ENCODE measurements around the gene ZFP36L2.

Gene ZFP36L2

GRCh38 chr2:43270461-43270860 lies 44.1 kb upstream of the ZFP36L2 start:
- Histone ChIP-seq H3K9me3 (ENCODE audit: severe bottlenecking) (no peaks in the 10 kb centered on the region), H3K4me3 (ENCODE audit: severe bottlenecking) (no peak overlapping the region), H3K27me3 (ENCODE audit: insufficient read depth, poor library complexity, severe bottlenecking) (no peaks in the 10 kb centered on the region), H3K4me1 (ENCODE audit: insufficient read depth, poor library complexity, severe bottlenecking) (no peaks in the 10 kb centered on the region), H3K36me3 (ENCODE audit: low read depth) (no peaks in the 10 kb centered on the region), H3K27ac (ENCODE audit: poor library complexity, severe bottlenecking) (no peak overlapping the region)
- no peak for DNase-seq (ENCODE audit: low spot score)
- TF ChIP-seq CTCF (IDR thresholded peaks at IDR 0.05; ENCODE audit: poor library complexity, severe bottlenecking): no peak
- no peak for ATAC-seq (ENCODE audit: low read depth)

- Histone ChIP-seq H3K9me3 (ENCODE audit: severe bottlenecking) (no peaks in the 10 kb centered on the region), H3K36me3 (ENCODE audit: low read depth) (no peaks in the 10 kb centered on the region), H3K27ac (ENCODE audit: poor library complexity, severe bottlenecking) (no peak overlapping the region), H3K4me3 (ENCODE audit: severe bottlenecking) (no peak overlapping the region), H3K27me3 (ENCODE audit: insufficient read depth, poor library complexity, severe bottlenecking) (no peaks in the 10 kb centered on the region), H3K4me1 (ENCODE audit: insufficient read depth, poor library complexity, severe bottlenecking) (no peaks in the 10 kb centered on the region)
- TF ChIP-seq CTCF (IDR thresholded peaks at IDR 0.05; ENCODE audit: poor library complexity, severe bottlenecking): no peak
- ATAC-seq (ENCODE audit: low read depth) (0 out of 3 replicates have a peak, but pooled peaks have one; percentile 19), DNase-seq (ENCODE audit: low spot score) (no peak)
Observed at GRCh38 chr2:43269706-43270105, 43.3 kb upstream of the ZFP36L2 start.

GRCh38 chr2:43269074-43269572 lies 42.7 kb upstream of the ZFP36L2 start:
- TF ChIP-seq CTCF (IDR thresholded peaks at IDR 0.05; ENCODE audit: poor library complexity, severe bottlenecking): no peak
- no peaks in the 10 kb centered on the region for H3K4me1 ChIP-seq (ENCODE audit: insufficient read depth, poor library complexity, severe bottlenecking)
- DNase-seq (ENCODE audit: low spot score) (no peak), ATAC-seq (ENCODE audit: low read depth) (no peak)
- H3K9me3 ChIP-seq (ENCODE audit: severe bottlenecking): no peaks in the 10 kb centered on the region
- H3K27ac ChIP-seq (ENCODE audit: poor library complexity, severe bottlenecking): no peak overlapping the region
- no peak overlapping the region for H3K4me3 ChIP-seq (ENCODE audit: severe bottlenecking)
- H3K27me3 ChIP-seq (ENCODE audit: insufficient read depth, poor library complexity, severe bottlenecking): no peaks in the 10 kb centered on the region
- H3K36me3 ChIP-seq (ENCODE audit: low read depth): no peaks in the 10 kb centered on the region

- TF ChIP-seq CTCF (IDR thresholded peaks at IDR 0.05; ENCODE audit: poor library complexity, severe bottlenecking): no peak
- DNase-seq (ENCODE audit: low spot score) (no peak), ATAC-seq (ENCODE audit: low read depth) (peak; percentile 27; the same call in 1 of the 3 replicates)
- Histone ChIP-seq H3K36me3 (ENCODE audit: low read depth) (no peaks in the 10 kb centered on the region), H3K9me3 (ENCODE audit: severe bottlenecking) (no peaks in the 10 kb centered on the region), H3K4me1 (ENCODE audit: insufficient read depth, poor library complexity, severe bottlenecking) (no peaks in the 10 kb centered on the region), H3K27me3 (ENCODE audit: insufficient read depth, poor library complexity, severe bottlenecking) (no peaks in the 10 kb centered on the region), H3K4me3 (ENCODE audit: severe bottlenecking) (no peak overlapping the region), H3K27ac (ENCODE audit: poor library complexity, severe bottlenecking) (no peak overlapping the region)
Observed at GRCh38 chr2:43268066-43268953, 41.9 kb upstream of the ZFP36L2 start.

- Histone ChIP-seq H3K4me3 (ENCODE audit: severe bottlenecking) (no peak overlapping the region), H3K27ac (ENCODE audit: poor library complexity, severe bottlenecking) (no peak overlapping the region), H3K9me3 (ENCODE audit: severe bottlenecking) (no peaks in the 10 kb centered on the region), H3K27me3 (ENCODE audit: insufficient read depth, poor library complexity, severe bottlenecking) (no peaks in the 10 kb centered on the region), H3K36me3 (ENCODE audit: low read depth) (no peaks in the 10 kb centered on the region), H3K4me1 (ENCODE audit: insufficient read depth, poor library complexity, severe bottlenecking) (no peaks in the 10 kb centered on the region)
- ATAC-seq (ENCODE audit: low read depth): no peak
- no peak for TF ChIP-seq CTCF (IDR thresholded peaks at IDR 0.05; ENCODE audit: poor library complexity, severe bottlenecking)
- no peak for DNase-seq (ENCODE audit: low spot score)
Observed at GRCh38 chr2:43267381-43267780, 41.0 kb upstream of the ZFP36L2 start.

Data from RWPE2 (cell line).